Peyer's patch (tissue), 4 donors: Measurements from ENCODE around the gene FBXO39.

Experiments
- POLR2A ChIP-seq, 2 donors: fragments of 450-650 bp; IDR thresholded peaks; one replicate each; pipeline ENCODE4 v1.5.1; 2017; ENCODE audit warnings: antibody characterized with exemption in 2 of 2, mild to moderate bottlenecking in 2 of 2, moderate library complexity in 2 of 2
- TF ChIP-seq, protein P1 (sequence below), 6 experiments: fragments of 450-650 bp in 4 of 6; fragments of 200-600 bp in 2 of 6; sonication (generic) in 1 of 6; IDR thresholded peaks; one replicate each; pipeline ENCODE4 v1.5.1; 2017 to 2019; ENCODE audit warnings: antibody characterized with exemption in 6 of 6, mild to moderate bottlenecking in 3 of 6, moderate library complexity in 1 of 6

DNA sequence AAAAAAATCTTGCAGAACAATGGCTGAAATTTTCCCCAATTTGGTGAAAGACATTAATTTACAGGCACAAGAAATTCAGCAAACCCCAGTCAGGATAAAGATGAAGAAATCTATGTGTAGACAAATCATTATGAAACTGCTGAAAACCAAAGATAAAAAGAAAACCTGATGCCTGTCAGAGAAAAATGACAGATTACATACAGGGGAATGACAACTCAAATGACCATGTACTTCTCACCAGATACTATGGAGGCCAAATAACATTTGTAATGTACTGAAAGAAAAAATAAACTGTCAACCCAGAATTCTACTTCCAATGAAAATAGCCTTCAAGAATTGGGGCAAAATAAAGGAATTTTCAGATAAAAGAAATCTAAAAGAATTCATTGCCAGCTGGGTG is 27.4 kb upstream of the FBXO39 start:
- TF ChIP-seq, protein P1, sequence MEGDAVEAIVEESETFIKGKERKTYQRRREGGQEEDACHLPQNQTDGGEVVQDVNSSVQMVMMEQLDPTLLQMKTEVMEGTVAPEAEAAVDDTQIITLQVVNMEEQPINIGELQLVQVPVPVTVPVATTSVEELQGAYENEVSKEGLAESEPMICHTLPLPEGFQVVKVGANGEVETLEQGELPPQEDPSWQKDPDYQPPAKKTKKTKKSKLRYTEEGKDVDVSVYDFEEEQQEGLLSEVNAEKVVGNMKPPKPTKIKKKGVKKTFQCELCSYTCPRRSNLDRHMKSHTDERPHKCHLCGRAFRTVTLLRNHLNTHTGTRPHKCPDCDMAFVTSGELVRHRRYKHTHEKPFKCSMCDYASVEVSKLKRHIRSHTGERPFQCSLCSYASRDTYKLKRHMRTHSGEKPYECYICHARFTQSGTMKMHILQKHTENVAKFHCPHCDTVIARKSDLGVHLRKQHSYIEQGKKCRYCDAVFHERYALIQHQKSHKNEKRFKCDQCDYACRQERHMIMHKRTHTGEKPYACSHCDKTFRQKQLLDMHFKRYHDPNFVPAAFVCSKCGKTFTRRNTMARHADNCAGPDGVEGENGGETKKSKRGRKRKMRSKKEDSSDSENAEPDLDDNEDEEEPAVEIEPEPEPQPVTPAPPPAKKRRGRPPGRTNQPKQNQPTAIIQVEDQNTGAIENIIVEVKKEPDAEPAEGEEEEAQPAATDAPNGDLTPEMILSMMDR (IDR thresholded peaks at IDR 0.05) = no peak
- no peak for TF ChIP-seq POLR2A (IDR thresholded peaks at IDR 0.05)
